GM21447 (cell line): ENCODE data around the gene FAM20C.

Experiments used
- ATAC-seq: cut with Tn5 transposase; IDR thresholded peaks from one replicate; pipeline ENCODE4 v1.9.1; 2021; ENCODE audit not compliant: unreplicated experiment

The FAM20C gene

GRCh38 chr7:223118-223800, 30.9 kb downstream of the FAM20C start:
- no peak for ATAC-seq

- no peak for ATAC-seq
Measured at GRCh38 chr7:223861-224260, 31.5 kb downstream of the FAM20C start.

- ATAC-seq: no peak
Measured at GRCh38 chr7:226281-226895, 34.0 kb downstream of the FAM20C start.

GRCh38 chr7:227926-228325, 35.6 kb downstream of the FAM20C start:
- ATAC-seq: no peak

GRCh38 chr7:228610-229009, 36.2 kb downstream of the FAM20C start:
- no peak for ATAC-seq

GRCh38 chr7:229184-229964, 37.0 kb downstream of the FAM20C start:
- no peak for ATAC-seq

- no peak for ATAC-seq
Measured at GRCh38 chr7:230274-230673, 37.9 kb downstream of the FAM20C start.

GRCh38 chr7:231030-231857, 38.9 kb downstream of the FAM20C start:
- no peak for ATAC-seq

- no peak for ATAC-seq
Measured at GRCh38 chr7:231858-232246, 39.5 kb downstream of the FAM20C start.

GRCh38 chr7:232410-233248, 40.3 kb downstream of the FAM20C start:
- ATAC-seq: no peak

- no peak for ATAC-seq
Measured at GRCh38 chr7:233249-234035, 41.1 kb downstream of the FAM20C start.

- no peak for ATAC-seq
Measured at GRCh38 chr7:234051-234707, 41.8 kb downstream of the FAM20C start.

GRCh38 chr7:234708-235553, 42.6 kb downstream of the FAM20C start:
- no peak for ATAC-seq

- no peak for ATAC-seq
Measured at GRCh38 chr7:235576-236395, 43.4 kb downstream of the FAM20C start.

GRCh38 chr7:236967-237366, 44.6 kb downstream of the FAM20C start:
- ATAC-seq: no peak

- no peak for ATAC-seq
Measured at GRCh38 chr7:237385-237784, 45.0 kb downstream of the FAM20C start.

GRCh38 chr7:240146-240676, 47.8 kb downstream of the FAM20C start:
- ATAC-seq: no peak
